Activated CD4-positive, alpha-beta T cell treated with anti-CD3 and anti-CD28 coated beads for 24 hours (primary cell): ENCODE results near the gene APBA2.

ENCODE experiments used
- DNase-seq, 2 donors: peaks; one replicate each; pipeline ENCODE4 v3.0.0-alpha.2; 2020; ENCODE audit warnings: low read depth in 2 of 2

The APBA2 gene

GRCh38 chr15:29119847-29120246, 234.1 kb downstream of the APBA2 start:
- DNase-seq: no peak

GRCh38 chr15:29120593-29121368, 235.0 kb downstream of the APBA2 start:
- no peak for DNase-seq

GRCh38 chr15:29121369-29121656, 235.5 kb downstream of the APBA2 start:
- no peak for DNase-seq

DNA sequence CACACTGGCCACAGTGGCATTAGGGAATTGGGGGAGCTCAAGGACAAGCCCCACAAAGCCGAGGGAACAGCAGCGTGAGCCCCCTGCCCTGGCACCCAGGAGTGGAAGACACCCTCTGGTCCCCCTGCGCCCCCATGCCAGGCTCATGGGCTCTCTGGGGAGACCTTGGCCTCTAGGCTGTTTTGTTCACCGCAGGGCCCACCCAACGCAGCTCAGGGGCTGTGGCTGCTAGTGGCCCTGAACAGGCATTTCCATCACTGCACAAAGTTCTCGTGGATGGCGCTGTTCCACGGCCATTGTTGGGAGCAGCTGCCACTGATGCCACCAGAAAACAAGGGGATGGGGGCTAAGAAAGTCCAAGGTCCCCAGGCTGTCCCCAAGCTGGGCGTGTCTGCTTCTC, 236.1 kb downstream of the APBA2 start:
- DNase-seq: no peak

- no peak for DNase-seq
These were observed 236.7 kb downstream of the APBA2 start for GRCh38 chr15:29122506-29122905.

- no peak for DNase-seq
These were observed 237.4 kb downstream of the APBA2 start for GRCh38 chr15:29123171-29123570.

- no peak for DNase-seq
These were observed 238.2 kb downstream of the APBA2 start for GRCh38 chr15:29123991-29124390.

DNA sequence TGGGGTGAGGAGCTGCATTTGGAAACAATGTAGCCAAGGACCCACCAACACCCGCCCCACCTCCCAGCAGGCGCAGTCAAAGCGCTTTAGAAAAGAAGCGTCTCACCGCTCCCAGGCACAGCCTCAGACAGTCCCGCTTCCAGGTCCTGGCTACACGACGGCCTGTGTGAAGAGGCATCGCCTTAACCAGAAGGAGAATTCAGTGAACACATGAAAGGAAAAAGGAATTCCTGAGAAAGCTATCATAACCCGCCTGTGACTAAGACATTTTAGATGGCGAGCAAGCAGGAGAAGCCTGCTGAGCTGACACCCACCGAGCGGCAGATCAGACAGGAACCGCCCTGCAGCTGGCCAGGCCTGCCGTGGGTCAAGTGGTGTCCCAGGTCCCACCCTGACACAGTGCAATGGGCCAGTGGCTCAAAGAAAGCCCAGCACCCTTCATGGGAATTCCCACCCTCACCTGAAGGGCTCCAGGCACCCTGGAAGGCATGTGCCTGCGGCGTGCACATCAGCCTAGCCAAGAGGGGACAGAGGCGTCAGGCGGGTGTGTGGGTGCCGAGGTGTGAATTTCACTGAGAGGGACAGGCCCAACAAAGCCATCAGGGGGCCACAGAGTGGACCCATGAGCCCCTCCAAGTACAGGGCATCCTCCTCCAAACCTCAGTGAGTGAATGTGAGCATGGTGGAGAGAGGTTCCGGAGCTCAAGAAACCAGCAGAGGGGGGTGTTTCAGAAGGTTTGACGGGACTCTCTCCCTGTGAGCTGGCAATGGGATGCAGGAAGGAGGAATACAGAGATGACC, 239.0 kb downstream of the APBA2 start:
- DNase-seq: no peak

DNA sequence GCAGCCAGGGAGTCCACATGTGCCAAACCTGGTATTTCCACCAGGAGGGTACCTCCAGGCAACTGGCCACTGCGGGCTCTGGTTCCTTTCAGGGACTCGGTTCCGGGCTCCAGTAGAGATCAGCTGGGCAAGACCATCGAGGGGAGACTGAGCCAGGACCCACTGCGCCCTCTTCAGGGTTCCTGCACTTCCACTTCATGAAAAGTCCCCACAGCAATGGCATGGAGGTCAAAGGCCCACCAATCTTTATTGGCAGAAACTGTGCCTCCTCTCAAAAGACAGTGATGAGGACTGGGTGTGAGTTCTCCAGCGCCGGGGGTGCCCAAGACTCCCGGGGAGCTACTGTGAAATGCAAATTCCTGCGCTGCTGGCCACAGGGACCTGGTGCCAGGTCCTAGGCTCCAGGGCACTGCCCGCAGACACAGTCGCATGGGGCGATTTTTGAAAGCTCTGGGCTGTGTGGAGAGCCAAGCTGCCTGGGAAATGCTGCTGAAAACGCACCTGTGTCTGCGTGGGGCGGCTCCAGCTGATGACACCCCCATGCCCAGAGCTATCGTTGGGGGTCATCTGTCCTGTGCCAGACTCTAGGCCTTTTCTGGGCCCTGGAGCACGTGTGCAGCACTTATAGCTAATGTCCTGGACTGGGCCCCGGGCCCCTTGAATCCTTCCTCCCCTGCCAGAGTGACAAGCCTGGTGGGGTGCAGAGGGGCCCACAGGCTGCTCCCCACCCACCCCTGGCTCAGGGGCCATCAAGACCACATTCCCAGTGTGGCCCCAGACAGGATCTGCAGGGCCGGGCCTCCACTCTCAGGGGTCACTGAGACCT, 239.8 kb downstream of the APBA2 start:
- no peak for DNase-seq

GRCh38 chr15:29126208-29126536, 240.4 kb downstream of the APBA2 start:
- no peak for DNase-seq

- DNase-seq: no peak
These were observed 241.2 kb downstream of the APBA2 start for GRCh38 chr15:29126821-29127461.

DNA sequence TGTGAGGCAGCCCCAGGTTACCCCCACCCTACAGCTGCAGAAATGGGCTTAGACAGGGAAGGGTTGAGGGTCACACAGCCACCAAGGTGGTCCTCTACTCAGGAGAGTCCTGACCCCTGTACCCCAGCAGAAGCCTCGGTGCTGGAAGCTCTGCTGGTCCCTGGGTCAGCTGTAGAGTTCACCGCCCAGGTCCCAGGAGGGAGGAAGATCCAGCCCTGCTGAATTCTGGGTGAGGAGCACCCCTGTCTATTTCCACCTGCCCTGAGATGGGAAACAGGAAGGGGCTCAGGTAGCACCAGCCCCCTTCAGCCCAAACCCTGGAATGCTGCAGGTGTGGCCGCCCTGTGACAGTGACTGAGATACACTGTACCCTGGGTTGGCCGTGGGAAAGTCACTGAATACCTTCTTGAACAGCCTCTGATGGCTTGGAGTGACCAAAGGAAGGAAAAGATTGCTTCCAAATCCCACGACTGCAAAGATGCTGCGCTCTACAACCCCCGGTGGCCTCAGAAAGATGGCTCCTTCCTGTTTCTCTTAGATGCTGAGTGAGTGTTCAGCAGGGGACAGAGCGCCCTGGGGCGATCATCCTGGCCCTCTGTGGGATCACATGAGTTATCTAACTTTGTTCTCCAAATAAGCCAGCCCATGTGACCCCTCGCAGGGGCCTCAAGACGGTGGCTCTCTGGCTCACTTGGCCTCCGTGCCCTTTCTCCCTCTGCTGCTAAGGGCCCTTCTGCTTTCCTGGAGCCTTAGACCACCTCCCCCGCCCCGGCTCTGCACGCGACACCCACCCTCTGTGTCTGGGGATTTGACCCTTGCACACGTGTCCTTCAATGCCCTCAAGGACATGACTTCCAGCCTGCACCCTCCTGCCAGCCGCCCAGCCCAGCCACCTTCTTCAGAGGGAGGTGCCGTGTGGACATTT, 242.0 kb downstream of the APBA2 start:
- DNase-seq: no peak

- DNase-seq: no peak
These were observed 242.9 kb downstream of the APBA2 start for GRCh38 chr15:29128671-29129070.

DNA sequence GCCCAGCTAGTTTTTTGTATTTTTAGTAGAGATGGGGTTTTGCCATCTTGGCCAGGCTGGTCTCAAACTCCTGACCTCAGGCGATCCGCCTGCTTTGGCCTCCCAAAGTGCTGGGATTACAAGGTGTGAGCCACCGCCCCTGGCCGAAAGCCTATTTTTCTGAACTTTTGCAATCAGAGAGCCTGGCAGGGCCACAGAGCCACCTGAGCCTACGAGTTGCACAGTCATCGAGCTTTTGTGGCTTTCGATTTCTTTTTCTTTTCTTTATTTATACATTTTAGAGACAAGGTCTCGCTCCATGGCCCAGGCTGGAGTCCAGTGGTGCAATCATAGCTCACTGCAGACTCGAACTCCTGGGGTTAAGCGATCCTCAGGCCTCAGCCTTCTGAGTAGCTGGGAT, 243.4 kb downstream of the APBA2 start:
- no peak for DNase-seq

- no peak for DNase-seq
These were observed 244.2 kb downstream of the APBA2 start for GRCh38 chr15:29129926-29130325.

GRCh38 chr15:29130476-29130875, 244.7 kb downstream of the APBA2 start:
- DNase-seq: no peak

GRCh38 chr15:29130951-29131839, 245.4 kb downstream of the APBA2 start:
- DNase-seq: no peak

DNA sequence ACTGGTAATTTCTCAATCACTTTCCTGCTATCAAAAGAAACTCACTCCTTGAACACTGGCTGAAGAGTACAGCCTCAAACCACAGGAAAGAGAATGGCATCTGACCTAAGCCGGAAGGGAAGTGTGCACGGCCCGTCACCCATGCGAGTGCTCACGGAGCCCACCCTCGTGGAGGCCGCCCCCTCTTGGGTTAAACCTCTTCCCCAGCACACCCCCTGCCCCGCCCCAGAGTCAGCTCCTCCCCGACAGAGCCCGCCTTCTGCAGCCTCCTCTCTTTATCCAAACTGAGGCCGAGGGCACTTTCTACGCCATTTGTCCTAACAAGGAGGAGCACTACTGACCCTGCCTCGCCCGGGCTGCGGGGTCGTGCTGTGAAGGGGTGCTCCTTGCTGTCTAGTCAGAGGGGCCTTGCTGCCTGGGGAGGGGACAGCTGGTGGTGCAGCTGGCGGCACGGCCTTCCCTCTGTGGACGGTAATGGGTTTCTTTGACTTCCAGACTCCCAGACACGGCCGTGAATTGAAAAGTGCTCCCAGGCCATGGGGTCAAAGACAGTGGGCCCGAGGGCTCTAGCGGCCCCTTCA, 246.2 kb downstream of the APBA2 start:
- DNase-seq: no peak

- no peak for DNase-seq
These were observed 247.0 kb downstream of the APBA2 start for GRCh38 chr15:29132735-29133181.

- no peak for DNase-seq
These were observed 247.5 kb downstream of the APBA2 start for GRCh38 chr15:29133321-29133720.
